H1 (cell line): Measurements from ENCODE around the gene CCDC18. TPM values are rescaled to one million over a fixed set of nuclear protein-coding genes. Genes with fewer than 3 reads are reported as not detected.

Source experiments
- BACH1 ChIP-seq: IDR thresholded peaks from 2 replicates; pipeline ENCODE4 v1.6.1; 2012; ENCODE audit warnings: low read length, improper control_type of control experiment
- BCL11A ChIP-seq, 2 experiments: IDR thresholded peaks; one replicate each; pipeline ENCODE4 v1.6.1; 2011; ENCODE audit warnings: low read depth in 2 of 2, low read length in 2 of 2, mild to moderate bottlenecking in 2 of 2
- CTCF ChIP-seq, 3 experiments: IDR thresholded peaks; 1 replicate in 2 of 3; 2 replicates in 1 of 3; pipeline versions ENCODE4 v1.5.1 to v1.6.1; 2011; ENCODE audit warnings: low read length in 3 of 3, mild to moderate bottlenecking in 3 of 3, inconsistent platforms in 2 of 3, low read depth in 1 of 3, moderate library complexity in 1 of 3; ENCODE audit not compliant: insufficient read depth in 1 of 3; ENCODE audit errors: control extremely low read depth in 1 of 3
- EGR1 ChIP-seq: IDR thresholded peaks from 2 replicates; pipeline ENCODE4 v1.6.1; 2011; ENCODE audit warnings: low read depth, low read length, borderline replicate concordance
- GTF2F1 ChIP-seq: IDR thresholded peaks from 2 replicates; pipeline ENCODE4 v1.6.1; 2012; ENCODE audit warnings: low read depth, low read length, improper control_type of control experiment, borderline replicate concordance
- NRF1 ChIP-seq: IDR thresholded peaks from 2 replicates; pipeline ENCODE4 v1.6.1; 2011; ENCODE audit warnings: mild to moderate bottlenecking, low read depth, low read length, improper control_type of control experiment
- PHF8 ChIP-seq: fragments of 200-600 bp; sonication (generic); conservative IDR thresholded peaks from 2 replicates; pipeline ENCODE4 v1.7.1; 2012; ENCODE audit warnings: low read depth, mild to moderate bottlenecking, inconsistent platforms, low read length, moderate library complexity
- SUZ12 ChIP-seq: fragments of 200-600 bp; sonication (generic); IDR thresholded peaks from 2 replicates; pipeline ENCODE4 v1.6.1; 2012; ENCODE audit warnings: mild to moderate bottlenecking, inconsistent platforms, low read length, moderate library complexity, mixed read lengths
- polyA plus RNA-seq, 7 experiments: library from polyadenylated mRNA; depleted of rRNA in 3 of 7; stranded (reverse) in 5 of 7; unstranded in 2 of 7; fragments of >200 nt in 5 of 7; fragments of 200-250 nt in 2 of 7; gene quantifications; 1 replicate in 5 of 7; 2 replicates in 1 of 7; 4 replicates in 1 of 7; pipeline versions ENCODE4 v1.2.1 to v1.2.3, GENCODE V29; 2011 to 2013; ENCODE audit warnings: missing spikeins in 2 of 7, mixed read lengths in 2 of 7
- total RNA-seq: library from RNA; stranded (reverse); fragmentation: NEBNext Ultra II Directional; extraction: Animal tissue kit (Norgen Biotek cat#: 25700); gene quantifications from 2 replicates; pipeline ENCODE4 v1.2.1, GENCODE V29; 2021

CCDC18 gene
- total and polyA plus RNA-seq, 2 of the 8 experiments (the other 6 are each of a cell fraction or from before 2014, with no cell fraction given): 3.0 to 21.2 TPM

GRCh38 chr1:93200086-93200620 is 19.6 kb downstream of the CCDC18 start (continued):
- TF ChIP-seq CTCF (IDR thresholded peaks at IDR 0.05; ENCODE audit: control extremely low read depth in 1 of 3, insufficient read depth in 1 of 3, low read depth in 1 of 3, low read length in 3 of 3) (no peak), PHF8 (no peak), EGR1 (no peak), BACH1 (no peak), SUZ12 (no peak), NRF1 (no peak), BCL11A (IDR thresholded peaks at IDR 0.05; ENCODE audit: low read depth in 2 of 2, low read length in 2 of 2) (no peak), GTF2F1 (no peak)
